ENCODE measurements around the gene LRRC49. TPM values are rescaled to one million over a fixed set of nuclear protein-coding genes. Genes with fewer than 3 reads are reported as not detected.
"Not testable (repeated sequence)": the region's sequence is repeated elsewhere in the genome, so short reads cannot be mapped to it uniquely, and the experiment has no call there.

Gene LRRC49
- total RNA-seq, 1 experiment from 2014 or later = 21.1 TPM

DNA sequence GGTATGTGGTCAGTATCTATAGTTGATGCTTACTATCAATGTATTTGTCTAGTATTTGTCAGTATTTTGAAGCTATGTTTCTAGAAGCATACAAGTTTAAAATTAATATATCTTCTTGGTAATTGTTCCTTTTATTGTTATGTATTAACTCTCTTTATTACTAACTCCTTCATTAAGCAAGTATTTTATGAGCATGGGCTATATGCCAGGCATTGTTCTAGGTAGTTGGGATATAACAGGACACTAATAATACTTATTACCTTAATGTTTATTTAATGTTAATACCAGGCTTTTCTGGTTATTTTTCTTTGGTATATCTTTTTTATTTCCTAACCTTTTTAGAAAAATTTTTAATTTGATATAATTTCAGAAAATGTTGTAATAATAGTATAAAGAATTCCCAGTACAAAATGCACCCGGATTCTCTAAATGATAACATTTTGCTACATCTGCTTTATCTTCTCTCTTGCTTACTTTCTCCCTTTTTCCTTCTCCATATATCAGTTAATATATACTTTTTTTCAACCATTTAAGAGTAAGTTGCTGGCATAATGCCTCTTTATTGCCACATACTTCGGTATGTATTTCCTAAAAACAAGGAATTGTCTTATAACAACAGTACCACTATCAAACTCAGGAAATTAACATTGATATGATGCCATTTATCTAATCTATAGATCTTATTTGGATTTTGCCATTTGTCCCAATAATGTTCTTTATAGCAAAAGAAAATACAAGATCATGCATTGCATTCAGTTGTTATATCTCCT is 30.9 kb downstream of the LRRC49 start:
- peaks cover 11% of the 10 kb centered on the region for H3K4me1 ChIP-seq
- no peaks in the 10 kb centered on the region for H3K27me3 ChIP-seq
- H3K36me3 ChIP-seq = no peaks in the 10 kb centered on the region
- no peaks in the 10 kb centered on the region; the same call in 1 of the 2 replicates for H3K9me3 ChIP-seq (replicated peaks)
- no peak overlapping the region for H3K27ac ChIP-seq
- H3K4me3 ChIP-seq = no peak overlapping the region
- no peak for DNase-seq

- H3K27ac ChIP-seq; H3K27me3 ChIP-seq; H3K36me3 ChIP-seq; H3K4me3 ChIP-seq; H3K9me3 ChIP-seq (replicated peaks): not testable (repeated sequence)
- peaks cover 11% of the 10 kb centered on the region for H3K4me1 ChIP-seq
- peak in 1 of 2 experiments; percentile 49 for DNase-seq
These were observed 34.3 kb downstream of the LRRC49 start for GRCh38 chr15:70926914-70927313.

DNA sequence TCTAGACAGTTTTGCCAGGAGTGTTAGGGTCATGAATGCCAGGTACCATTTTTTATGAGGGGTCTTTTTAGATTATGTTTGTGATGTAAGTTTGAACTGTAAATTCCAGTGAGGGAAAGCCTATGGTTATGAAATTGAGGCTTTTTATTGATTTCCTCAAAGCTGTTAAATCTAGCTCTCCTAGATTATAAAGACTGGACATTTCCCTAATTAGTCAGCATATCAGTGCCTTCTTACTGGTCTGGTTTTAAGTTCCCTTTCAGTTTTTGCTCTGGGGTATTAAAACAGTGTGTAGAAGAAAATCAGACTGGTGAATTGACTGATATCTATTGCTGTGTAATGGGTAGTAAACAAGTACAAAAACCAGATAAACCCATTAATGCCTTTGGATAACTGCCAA is 39.2 kb downstream of the LRRC49 start:
- H3K4me1 ChIP-seq = peaks cover 12% of the 10 kb centered on the region
- H3K27ac ChIP-seq = no peak overlapping the region
- H3K4me3 ChIP-seq = no peak overlapping the region
- no peaks in the 10 kb centered on the region for H3K36me3 ChIP-seq
- no peaks in the 10 kb centered on the region for H3K9me3 ChIP-seq (replicated peaks)
- DNase-seq = no peak
- H3K27me3 ChIP-seq = no peaks in the 10 kb centered on the region

GRCh38 chr15:70932397-70932796 is 39.8 kb downstream of the LRRC49 start:
- Histone ChIP-seq H3K4me3 (no peak overlapping the region), H3K9me3 (replicated peaks) (no peaks in the 10 kb centered on the region), H3K4me1 (peaks cover 7% of the 10 kb centered on the region), H3K27ac (no peak overlapping the region), H3K36me3 (no peaks in the 10 kb centered on the region), H3K27me3 (no peaks in the 10 kb centered on the region)
- DNase-seq = no peak

DNA sequence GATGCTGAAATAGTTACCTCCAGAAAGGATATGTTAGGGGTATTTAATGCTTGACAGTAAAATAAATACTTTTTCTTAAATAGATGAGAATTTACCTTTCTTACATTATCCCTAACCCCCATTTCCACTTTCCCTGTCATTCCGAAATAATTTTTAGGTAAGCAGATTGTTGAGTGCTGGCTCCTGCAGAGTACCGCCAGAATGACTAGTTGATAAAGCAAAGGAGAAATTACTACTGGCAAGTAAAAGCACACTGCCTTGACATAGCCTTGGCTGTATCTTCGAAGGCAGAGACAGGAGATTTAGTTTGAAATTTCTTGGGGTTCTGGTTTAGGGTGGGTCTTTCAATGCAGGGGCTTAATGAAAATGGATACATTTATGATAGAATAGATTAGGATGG is 40.8 kb downstream of the LRRC49 start:
- Histone ChIP-seq H3K27ac (no peak overlapping the region), H3K27me3 (no peaks in the 10 kb centered on the region), H3K36me3 (no peaks in the 10 kb centered on the region), H3K9me3 (replicated peaks) (no peaks in the 10 kb centered on the region), H3K4me3 (no peak overlapping the region), H3K4me1 (0 out of 2 replicates have a peak, but pooled peaks cover 5% of the 10 kb centered on the region)
- DNase-seq = no peak

DNA sequence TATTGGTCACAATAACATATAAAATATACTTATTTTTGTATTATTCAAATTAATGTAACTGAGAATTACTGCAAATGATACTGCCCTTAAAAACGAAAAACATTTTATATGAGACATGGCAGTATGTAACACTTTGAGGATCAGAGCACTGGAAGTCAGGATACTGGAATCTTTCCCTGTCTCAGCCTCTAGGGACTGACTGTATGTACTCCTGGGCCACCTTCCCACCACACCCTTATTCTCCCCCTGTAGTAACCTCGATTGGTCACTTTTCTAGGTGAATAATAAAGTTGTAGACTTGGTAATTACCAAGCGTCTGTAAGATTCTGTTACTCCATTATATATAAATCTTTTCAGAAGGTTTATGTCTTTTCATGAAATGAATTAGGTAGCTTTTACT is 43.0 kb downstream of the LRRC49 start:
- Histone ChIP-seq H3K4me1 (0 out of 2 replicates have a peak, but pooled peaks cover 5% of the 10 kb centered on the region), H3K9me3 (replicated peaks) (no peaks in the 10 kb centered on the region), H3K27ac (no peak overlapping the region), H3K4me3 (no peak overlapping the region), H3K27me3 (no peaks in the 10 kb centered on the region), H3K36me3 (no peaks in the 10 kb centered on the region)
- no peak for DNase-seq

DNA sequence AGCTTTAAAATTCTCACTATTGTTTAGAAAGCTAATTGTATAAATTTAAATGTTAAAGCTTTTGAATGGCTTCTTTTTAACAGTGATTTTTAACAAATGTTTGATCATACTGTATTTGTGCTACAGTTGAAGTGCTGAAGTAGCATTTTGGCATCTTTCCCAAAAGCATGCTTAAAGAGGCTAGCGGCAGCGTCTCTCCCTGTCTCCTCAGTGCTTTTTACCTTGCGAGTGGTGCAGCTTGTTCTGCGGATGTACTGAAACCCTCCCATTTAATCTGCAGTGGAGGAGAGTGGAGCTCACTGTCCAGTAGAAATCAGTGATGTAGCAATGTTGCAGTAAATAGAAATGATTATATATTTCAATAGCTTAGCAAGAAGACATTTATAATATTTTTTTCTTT is 43.7 kb downstream of the LRRC49 start:
- Histone ChIP-seq H3K4me1 (0 out of 2 replicates have a peak, but pooled peaks cover 5% of the 10 kb centered on the region), H3K27me3 (no peaks in the 10 kb centered on the region), H3K27ac (no peak overlapping the region), H3K36me3 (no peaks in the 10 kb centered on the region), H3K9me3 (replicated peaks) (no peaks in the 10 kb centered on the region), H3K4me3 (no peak overlapping the region)
- peak in 1 of 2 experiments; percentile 15 for DNase-seq

DNA sequence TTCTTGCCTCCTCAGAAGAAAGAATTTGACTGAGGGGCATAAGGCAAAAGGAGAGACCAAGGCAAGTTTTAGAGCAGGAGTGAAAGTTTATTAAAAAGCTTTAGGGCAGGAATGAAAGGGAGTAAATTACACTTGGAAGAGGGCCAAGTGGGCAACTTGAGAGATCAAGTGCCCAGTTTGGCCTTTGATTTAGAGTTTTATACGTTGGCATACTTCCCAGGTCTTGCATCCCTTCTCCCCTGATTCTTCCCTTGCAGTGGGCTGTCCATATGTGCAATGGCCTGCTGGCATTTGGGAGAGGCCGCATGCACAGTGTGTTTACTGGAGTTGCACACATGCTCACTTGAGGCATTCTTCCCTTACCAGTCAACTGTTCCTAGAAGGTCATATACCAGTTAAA is 50.7 kb downstream of the LRRC49 start:
- not testable (repeated sequence) for H3K27ac ChIP-seq, H3K36me3 ChIP-seq
- DNase-seq = peak in 1 of 2 experiments; percentile 28

DNA sequence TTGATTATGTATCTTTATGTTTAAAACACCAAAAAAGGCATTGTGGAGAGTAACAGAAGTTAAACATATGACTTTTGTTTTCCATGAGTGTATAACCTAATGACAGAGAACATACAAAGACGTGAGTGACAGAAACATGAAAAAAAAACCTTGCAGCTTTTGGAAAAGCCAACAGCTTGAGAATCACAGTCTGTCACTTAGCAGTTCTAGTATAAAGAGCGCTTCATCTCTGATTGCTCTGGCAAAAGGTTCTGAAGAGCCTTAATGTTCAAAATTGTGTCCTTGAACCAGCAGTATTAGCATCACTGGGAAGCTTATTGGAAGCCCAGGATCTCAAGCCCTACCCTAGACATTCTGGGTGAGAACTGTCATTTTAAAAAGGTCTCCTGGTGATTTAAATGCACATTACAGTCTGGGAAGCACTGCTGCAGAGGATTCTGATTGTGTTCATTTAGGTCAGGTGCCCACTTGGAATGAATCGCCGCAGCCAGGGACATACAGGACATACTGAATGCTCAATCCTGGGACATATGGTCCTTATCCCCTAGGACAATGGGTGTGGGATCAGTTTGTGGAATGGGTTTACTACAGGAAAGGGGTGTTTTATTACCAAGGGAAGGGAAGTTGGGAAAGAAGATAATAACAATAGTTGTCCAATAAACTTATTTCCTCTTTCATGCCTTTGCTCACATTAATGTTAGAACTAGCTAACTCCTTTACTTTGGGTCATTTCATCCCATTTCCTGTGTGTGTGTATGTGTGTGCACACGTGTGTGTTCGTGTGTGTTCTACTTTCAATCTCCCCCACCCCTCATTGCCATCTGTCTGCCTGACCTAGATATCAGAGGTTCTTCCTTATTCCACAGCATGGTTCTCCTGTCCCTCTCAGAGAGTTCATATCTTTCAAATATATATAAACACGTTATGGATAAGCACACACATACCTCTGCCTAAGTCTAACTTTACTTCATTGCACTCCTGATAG is 55.0 kb downstream of the LRRC49 start:
- Histone ChIP-seq H3K27me3 (no peaks in the 10 kb centered on the region), H3K4me3 (no peak overlapping the region), H3K36me3 (0 out of 2 replicates have a peak, but pooled peaks cover 2% of the 10 kb centered on the region), H3K4me1 (no peaks in the 10 kb centered on the region), H3K9me3 (replicated peaks) (peaks cover 5% of the 10 kb centered on the region; the same call in 1 of the 2 replicates), H3K27ac (no peak overlapping the region)
- DNase-seq = no peak

More for the DNA sequence above, 50.7 kb downstream of the LRRC49 start:
- H3K4me1 ChIP-seq; H3K27me3 ChIP-seq; H3K9me3 ChIP-seq (replicated peaks); H3K4me3 ChIP-seq: not testable (repeated sequence)

DNA sequence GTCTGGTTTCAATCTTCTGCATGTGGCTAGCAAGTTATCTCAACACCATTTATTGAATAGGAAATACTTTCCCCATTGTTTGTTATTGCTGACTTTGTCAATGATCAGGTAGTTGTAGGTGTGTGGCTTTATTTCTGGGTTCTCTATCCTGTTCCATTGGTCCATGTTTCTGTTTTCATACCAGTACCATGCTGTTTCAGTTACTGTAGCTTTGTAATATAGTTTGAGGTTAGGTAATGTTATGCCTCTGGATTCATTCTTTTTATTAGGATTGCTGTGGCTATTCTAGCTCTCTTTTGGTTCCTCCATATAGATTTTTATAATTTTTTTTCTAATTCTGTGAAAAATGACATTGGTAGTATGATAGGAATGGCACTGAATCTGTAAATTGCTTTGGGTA is 58.3 kb downstream of the LRRC49 start:
- 0 out of 2 replicates have a peak, but pooled peaks cover 2% of the 10 kb centered on the region for H3K36me3 ChIP-seq
- H3K9me3 ChIP-seq (replicated peaks) = peaks cover 9% of the 10 kb centered on the region; the same call in 1 of the 2 replicates
- no peak overlapping the region for H3K4me3 ChIP-seq
- no peaks in the 10 kb centered on the region for H3K27me3 ChIP-seq
- no peak for DNase-seq
- no peaks in the 10 kb centered on the region for H3K4me1 ChIP-seq
- no peak overlapping the region for H3K27ac ChIP-seq

DNA sequence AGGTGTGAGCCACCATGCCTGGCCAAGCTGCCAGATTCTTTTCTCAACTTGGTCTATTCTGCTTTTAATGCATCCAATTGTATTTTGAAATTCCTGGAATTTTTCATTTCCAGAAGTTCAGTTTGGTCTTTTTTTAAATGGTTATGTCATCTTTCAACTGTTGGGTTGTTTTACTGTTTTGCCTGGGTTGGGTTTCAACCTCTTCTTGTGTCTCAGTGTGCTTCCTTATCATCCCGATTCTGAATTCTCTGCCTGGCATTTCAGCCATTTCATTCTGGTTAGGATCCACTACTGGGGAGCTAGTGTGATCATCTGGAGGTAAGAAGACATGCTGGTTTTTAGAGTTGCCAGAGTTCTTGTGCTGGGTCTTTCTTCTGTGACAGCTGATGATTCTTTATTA is 61.5 kb downstream of the LRRC49 start:
- Histone ChIP-seq H3K4me3 (no peak overlapping the region), H3K4me1 (no peaks in the 10 kb centered on the region), H3K27me3 (no peaks in the 10 kb centered on the region), H3K36me3 (no peaks in the 10 kb centered on the region; the same call in 1 of the 2 replicates), H3K9me3 (replicated peaks) (peaks cover 9% of the 10 kb centered on the region; the same call in 1 of the 2 replicates), H3K27ac (no peak overlapping the region)
- DNase-seq = no peak

DNA sequence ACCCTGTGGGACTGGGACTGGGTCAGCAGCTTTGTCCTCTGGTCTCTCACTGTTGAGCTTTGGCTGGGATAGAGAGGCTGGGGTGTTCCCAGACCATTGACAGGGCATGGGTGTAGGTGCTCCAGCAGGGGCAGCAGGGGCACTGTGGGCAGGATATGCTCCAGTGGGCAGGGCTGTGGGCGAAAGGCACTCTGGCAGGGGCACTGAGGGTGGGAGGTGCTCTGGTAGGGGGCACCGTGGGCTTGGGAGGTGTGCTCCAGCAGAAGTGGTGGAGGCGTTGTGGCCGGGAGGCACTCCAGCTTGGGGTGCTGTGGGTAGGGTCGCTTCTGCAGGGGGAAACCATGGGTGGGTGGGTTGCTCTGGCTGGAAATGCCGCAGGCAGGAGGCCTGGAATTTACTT is 62.1 kb downstream of the LRRC49 start:
- Histone ChIP-seq H3K4me1 (no peaks in the 10 kb centered on the region), H3K27me3 (no peaks in the 10 kb centered on the region), H3K36me3 (no peaks in the 10 kb centered on the region; the same call in 1 of the 2 replicates), H3K27ac (no peak overlapping the region), H3K4me3 (no peak overlapping the region), H3K9me3 (replicated peaks) (peaks cover 11% of the 10 kb centered on the region; the same call in 1 of the 2 replicates)
- DNase-seq = no peak

DNA sequence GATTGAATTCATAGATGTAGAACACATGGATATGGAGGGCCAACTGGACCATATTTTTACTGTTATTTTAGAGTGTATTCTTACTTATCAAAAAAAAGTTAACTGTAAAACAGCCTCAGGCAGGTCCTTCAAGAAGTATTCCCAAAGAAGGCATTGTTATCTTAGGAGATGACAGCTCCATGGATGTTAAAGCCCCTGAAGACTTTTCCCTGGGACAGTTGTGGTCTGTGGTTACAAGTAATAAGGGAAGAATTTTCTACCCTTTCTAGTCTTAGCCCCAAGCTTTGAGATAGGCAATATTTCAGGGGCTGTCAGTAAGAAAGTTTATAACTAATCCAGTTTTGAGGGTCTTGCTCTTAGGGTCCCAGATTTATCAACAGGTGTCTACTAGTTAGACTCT is 62.5 kb downstream of the LRRC49 start:
- Histone ChIP-seq H3K9me3 (replicated peaks) (peaks cover 15% of the 10 kb centered on the region; the same call in 1 of the 2 replicates), H3K27me3 (no peaks in the 10 kb centered on the region), H3K27ac (no peak overlapping the region), H3K4me3 (no peak overlapping the region), H3K4me1 (no peaks in the 10 kb centered on the region), H3K36me3 (no peaks in the 10 kb centered on the region; the same call in 1 of the 2 replicates)
- peak in 1 of 2 experiments; percentile 33 for DNase-seq

DNA sequence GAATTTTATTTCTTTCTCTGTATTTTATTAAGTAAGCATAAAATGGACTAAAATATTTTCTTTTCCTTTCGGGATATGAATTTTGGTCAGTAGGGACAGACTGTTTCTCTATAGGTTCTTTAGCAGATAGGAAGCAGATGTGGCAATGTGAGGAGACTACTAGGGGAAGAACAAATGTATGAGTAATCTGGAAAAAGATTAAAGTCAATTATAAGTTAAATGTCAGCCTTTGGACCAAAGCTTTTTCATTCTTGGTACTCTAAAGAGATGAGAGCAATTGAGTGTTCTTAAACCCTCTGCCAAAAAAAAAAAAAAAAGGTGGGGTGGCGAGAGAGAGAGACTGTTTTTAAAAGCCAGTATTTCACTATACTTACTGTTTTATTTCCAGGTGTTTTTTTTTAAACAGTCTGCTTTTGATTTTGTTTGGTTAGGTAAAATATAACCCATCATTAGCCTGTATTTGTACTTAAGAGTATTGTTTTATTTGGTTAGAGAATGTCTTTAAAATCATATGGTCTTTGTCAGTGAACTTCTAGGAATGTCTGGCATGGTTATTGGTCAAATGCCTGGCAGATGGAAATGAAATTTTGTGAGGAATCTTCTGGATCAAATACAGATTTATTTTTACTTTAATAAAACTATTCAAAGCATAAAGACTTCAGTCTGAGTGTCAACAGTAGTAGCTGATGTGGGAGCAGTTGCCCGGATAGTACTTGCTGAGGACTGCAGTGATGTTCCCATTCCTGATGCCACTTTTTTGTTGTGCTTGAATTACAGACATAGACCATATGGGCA is 63.8 kb downstream of the LRRC49 start:
- Histone ChIP-seq H3K9me3 (replicated peaks) (peaks cover 11% of the 10 kb centered on the region; the same call in 1 of the 2 replicates), H3K36me3 (no peaks in the 10 kb centered on the region; the same call in 1 of the 2 replicates), H3K27ac (no peak overlapping the region), H3K4me1 (no peaks in the 10 kb centered on the region), H3K4me3 (no peak overlapping the region), H3K27me3 (no peaks in the 10 kb centered on the region)
- no peak for DNase-seq

Data from SJCRH30 (cell line).